Measurements from ENCODE around the gene DDX54.

GRCh38 chr12:113221997-113222729, 36.9 kb upstream of the DDX54 start:
- TF ChIP-seq FOXM1 (IDR thresholded peaks at IDR 0.05; ENCODE audit: borderline replicate concordance) (no peak), LEF1 (IDR thresholded peaks at IDR 0.05; ENCODE audit: borderline replicate concordance) (no peak), SUZ12 (IDR thresholded peaks at IDR 0.05) (no peak), FOXK2 (IDR thresholded peaks at IDR 0.05) (no peak), NFRKB (IDR thresholded peaks at IDR 0.05) (no peak)
